H1 (cell line): ENCODE results near the gene CCDC12. TPM values are rescaled to one million over a fixed set of nuclear protein-coding genes. Genes with fewer than 3 reads are reported as not detected.
A peak's percentile ranks its signal among the peaks of the same experiment; 100 is the strongest.

Experiments used
- CTCF ChIA-PET: fragments of 300-600 bp; sonication (Branson Sonifier 250); formaldehyde crosslinking; loops from one replicate; lab custom pipeline; 2021; ENCODE audit not compliant: partially characterized antibody; lab: Charles Lee
- POLR2A ChIA-PET: fragments of 300-600 bp; sonication (Branson Sonifier 250); formaldehyde crosslinking; loops from one replicate; lab custom pipeline; 2021; ENCODE audit warnings: inconsistent platforms; ENCODE audit not compliant: partially characterized antibody; lab: Charles Lee
- DNase-seq, 2 experiments: peaks; one replicate each; pipeline versions ENCODE4 v3.0.0 to v3.0.0-alpha.2; 2010 to 2022; ENCODE audit warnings: low spot score in 2 of 2, low read depth in 1 of 2, mixed read lengths in 1 of 2
- FAIRE-seq: peaks from 2 replicates; lab custom pipeline; 2011; peaks lifted over from hg19 to GRCh38; lab: Jason Lieb, UNC
- H2AFZ ChIP-seq: 2 replicates; pipeline ENCODE4 v1.8.1; 2012; ENCODE audit warnings: low read length, inconsistent platforms
- H2AK5ac ChIP-seq: 2 replicates; pipeline ENCODE4 v1.6.1; 2013; ENCODE audit warnings: low read depth, low read length
- H2BK120ac ChIP-seq: replicated peaks from 2 replicates; pipeline ENCODE3; 2013; ENCODE audit warnings: low read depth, low read length, inconsistent platforms
- H2BK12ac ChIP-seq: 2 replicates; pipeline ENCODE4 v1.6.1; 2013; ENCODE audit warnings: low read depth, low read length
- H2BK15ac ChIP-seq: 2 replicates; pipeline ENCODE4 v1.6.1; 2013; ENCODE audit warnings: low read length
- H2BK20ac ChIP-seq: 2 replicates; pipeline ENCODE4 v1.6.1; 2013; ENCODE audit warnings: low read length
- H2BK5ac ChIP-seq: 2 replicates; pipeline ENCODE4 v1.6.1; 2013; ENCODE audit warnings: low read depth, low read length
- H3K14ac ChIP-seq: 2 replicates; pipeline ENCODE4 v1.6.1; 2013; ENCODE audit warnings: inconsistent platforms; ENCODE audit not compliant: insufficient read length
- H3K18ac ChIP-seq: 2 replicates; pipeline ENCODE4 v1.6.1; 2013; ENCODE audit warnings: low read length; ENCODE audit errors: extremely low read depth
- H3K23ac ChIP-seq: 2 replicates; pipeline ENCODE4 v1.6.1; 2013; ENCODE audit warnings: inconsistent platforms; ENCODE audit not compliant: insufficient read length
- H3K23me2 ChIP-seq: 2 replicates; pipeline ENCODE4 v1.6.1; 2013; ENCODE audit warnings: low read depth, low read length
- H3K27ac ChIP-seq: 2 replicates; pipeline ENCODE4 v1.6.1; 2011; ENCODE audit warnings: low read depth, low read length, inconsistent platforms
- H3K27me3 ChIP-seq, 4 experiments: replicated peaks in 1 of 4; 1 replicate in 1 of 4; 2 replicates in 3 of 4; pipeline versions ENCODE4 v1.6.1 to v1.8.1; 2011 to 2013; ENCODE audit warnings: low read length in 3 of 4, mild to moderate bottlenecking in 3 of 4, inconsistent platforms in 2 of 4, mixed read lengths in 2 of 4, moderate library complexity in 1 of 4; ENCODE audit not compliant: control insufficient read depth in 3 of 4, insufficient read depth in 3 of 4; ENCODE audit errors: extremely low read depth in 1 of 4
- H3K36me3 ChIP-seq, 4 experiments: 2 replicates each; pipeline versions ENCODE4 v1.6.1 to v1.8.1; 2011 to 2013; ENCODE audit warnings: mild to moderate bottlenecking in 4 of 4, low read length in 3 of 4, moderate library complexity in 2 of 4, control low read depth in 1 of 4, inconsistent platforms in 1 of 4; ENCODE audit not compliant: insufficient read depth in 4 of 4, control insufficient read depth in 2 of 4
- H3K4ac ChIP-seq: replicated peaks from 2 replicates; pipeline ENCODE3; 2013; ENCODE audit warnings: low read length, low read depth, mixed read lengths, inconsistent platforms; ENCODE audit not compliant: insufficient read length
- H3K4me1 ChIP-seq, 4 experiments: replicated peaks in 1 of 4; 1 replicate in 1 of 4; 2 replicates in 3 of 4; pipeline versions ENCODE4 v1.6.1 to v1.8.1; 2011 to 2013; ENCODE audit warnings: low read length in 3 of 4, inconsistent platforms in 2 of 4, mixed read lengths in 1 of 4; ENCODE audit not compliant: insufficient read depth in 4 of 4, control insufficient read depth in 3 of 4
- H3K4me2 ChIP-seq, 2 experiments: 2 replicates each; pipeline versions ENCODE4 v1.6.1 to v1.8.1; 2011 to 2013; ENCODE audit warnings: low read depth in 2 of 2, low read length in 2 of 2, control low read depth in 1 of 2, inconsistent platforms in 1 of 2, mild to moderate bottlenecking in 1 of 2; ENCODE audit not compliant: insufficient read depth in 1 of 2
- H3K4me3 ChIP-seq, 4 experiments: fragments of 200-600, 300-600 bp in 1 of 4; sonication (generic), shearing (Covaris generic), sonication (Bioruptor Twin) in 1 of 4; 2 replicates each; pipeline versions ENCODE4 v1.5.1 to v1.8.1; 2011 to 2016; ENCODE audit warnings: low read length in 4 of 4, low read depth in 3 of 4, control low read depth in 2 of 4, inconsistent platforms in 2 of 4, mild to moderate bottlenecking in 2 of 4, mixed read lengths in 1 of 4, moderate library complexity in 1 of 4; ENCODE audit not compliant: insufficient read depth in 2 of 4; ENCODE audit errors: extremely low read depth in 1 of 4
- H3K56ac ChIP-seq: replicated peaks from 2 replicates; pipeline ENCODE3; 2013; ENCODE audit warnings: low read depth, mild to moderate bottlenecking, mixed read lengths, low read length, inconsistent platforms; ENCODE audit not compliant: insufficient read length
- H3K79me1 ChIP-seq: 2 replicates; pipeline ENCODE4 v1.6.1; 2013; ENCODE audit warnings: low read depth, low read length, control low read depth
- H3K79me2 ChIP-seq, 2 experiments: 2 replicates each; pipeline versions ENCODE4 v1.6.1 to v1.8.1; 2012 to 2013; ENCODE audit warnings: low read length in 2 of 2, mild to moderate bottlenecking in 2 of 2, inconsistent platforms in 1 of 2; ENCODE audit not compliant: insufficient read depth in 2 of 2, control insufficient read depth in 1 of 2
- H3K9ac ChIP-seq, 4 experiments: replicated peaks in 1 of 4; 1 replicate in 1 of 4; 2 replicates in 3 of 4; pipeline versions ENCODE4 v1.6.1 to v1.8.1; 2011 to 2013; ENCODE audit warnings: low read depth in 3 of 4, low read length in 3 of 4, control low read depth in 2 of 4, mild to moderate bottlenecking in 2 of 4, moderate library complexity in 2 of 4, inconsistent platforms in 1 of 4; ENCODE audit errors: extremely low read depth in 1 of 4
- H3K9me3 ChIP-seq, 2 experiments: 2 replicates each; pipeline versions ENCODE4 v1.6.1 to v1.8.1; 2012 to 2013; ENCODE audit warnings: mild to moderate bottlenecking in 2 of 2, moderate library complexity in 2 of 2, control low read depth in 1 of 2, inconsistent platforms in 1 of 2, low read depth in 1 of 2, low read length in 1 of 2, mixed read lengths in 1 of 2; ENCODE audit not compliant: insufficient read depth in 2 of 2
- H4K20me1 ChIP-seq, 2 experiments: replicated peaks in 1 of 2; 2 replicates each; pipeline versions ENCODE3 to v1.8.1; 2011 to 2013; ENCODE audit warnings: inconsistent platforms in 2 of 2, low read length in 2 of 2, mild to moderate bottlenecking in 1 of 2; ENCODE audit not compliant: insufficient read depth in 2 of 2, control insufficient read depth in 1 of 2
- H4K5ac ChIP-seq: 2 replicates; pipeline ENCODE4 v1.6.1; 2013; ENCODE audit warnings: low read length, low read depth, mixed read lengths, inconsistent platforms; ENCODE audit not compliant: insufficient read length
- H4K8ac ChIP-seq: 2 replicates; pipeline ENCODE4 v1.8.0; 2013; ENCODE audit warnings: mild to moderate bottlenecking, moderate library complexity, low read length, inconsistent platforms; ENCODE audit not compliant: insufficient read depth; ENCODE audit errors: extremely low read depth
- H4K91ac ChIP-seq: replicated peaks from 2 replicates; pipeline ENCODE3; 2013; ENCODE audit warnings: low read length, mixed read lengths, inconsistent platforms; ENCODE audit not compliant: insufficient read length
- KDM5A ChIP-seq: fragments of 200-600 bp; IDR thresholded peaks from 2 replicates; pipeline ENCODE4 v1.7.1; 2012; ENCODE audit warnings: mild to moderate bottlenecking, low read length, inconsistent platforms, mixed read lengths
- MAX ChIP-seq: IDR thresholded peaks from 2 replicates; pipeline ENCODE4 v1.6.1; 2012; ENCODE audit warnings: inconsistent platforms
- SP4 ChIP-seq: IDR thresholded peaks from 2 replicates; pipeline ENCODE4 v1.6.1; 2012; ENCODE audit warnings: low read length, inconsistent platforms
- ZNF274 ChIP-seq: IDR thresholded peaks from 2 replicates; pipeline ENCODE4 v1.7.0; 2012; ENCODE audit warnings: low read length, borderline replicate concordance; ENCODE audit errors: extremely low read depth
- WGBS, 2 experiments: shearing (Covaris generic) in 1 of 2; methylation state at CpG; one replicate each; pipeline versions ENCODE4 v1.1.6 to v1.1.7; 2013 to 2015; ENCODE audit warnings: low lambda C conversion rate in 2 of 2, mixed read lengths in 2 of 2, inconsistent platforms in 1 of 2, low coverage in 1 of 2, missing lambda C conversion rate in 1 of 2; ENCODE audit not compliant: insufficient replicate concordance in 2 of 2, insufficient coverage in 1 of 2, insufficient read length in 1 of 2; ENCODE audit errors: extremely low coverage in 1 of 2, missing lambda C conversion rate in 1 of 2; 5-methylcytosine and 5-hydroxymethylcytosine counted together
- polyA plus RNA-seq, 7 experiments: library from polyadenylated mRNA; depleted of rRNA in 3 of 7; stranded (reverse) in 5 of 7; unstranded in 2 of 7; fragments of >200 nt in 5 of 7; fragments of 200-250 nt in 2 of 7; gene quantifications; 1 replicate in 5 of 7; 2 replicates in 1 of 7; 4 replicates in 1 of 7; pipeline versions ENCODE4 v1.2.1 to v1.2.3, GENCODE V29; 2011 to 2013; ENCODE audit warnings: missing spikeins in 2 of 7, mixed read lengths in 2 of 7
- total RNA-seq: library from RNA; stranded (reverse); fragmentation: NEBNext Ultra II Directional; extraction: Animal tissue kit (Norgen Biotek cat#: 25700); gene quantifications from 2 replicates; pipeline ENCODE4 v1.2.1, GENCODE V29; 2021

Gene CCDC12
- total and polyA plus RNA-seq, 2 of the 8 experiments (the other 6 are each of a cell fraction or from before 2014, with no cell fraction given) = 29.5 to 41.3 TPM

- Histone ChIP-seq H3K23me2 (no peaks in the 10 kb centered on the region), H3K36me3 (peaks cover 5 to 28% (median 24%) of the 10 kb centered on the region in 4 experiments; a peak in 7 of 8 replicates), H2BK12ac (0 out of 2 replicates have a peak overlapping the region, but pooled peaks have one; percentile 17), H3K79me2 (no peaks in the 10 kb centered on the region), H3K4me3 (no peak overlapping the region), H3K27ac (no peak overlapping the region), H2AFZ (no peak overlapping the region), H4K5ac (no peak overlapping the region), H3K4ac (no peak overlapping the region), H4K91ac (no peak overlapping the region), H2BK15ac (no peak overlapping the region), H4K8ac (peak overlapping the region; percentile 46; the same call in 1 of the 2 replicates), H2BK5ac (no peak overlapping the region), H3K9ac (no peak overlapping the region), H2AK5ac (no peak overlapping the region), H3K4me1 (peaks cover 0 to 3% (median 1%) of the 10 kb centered on the region in 4 experiments; a peak in 3 of 7 replicates), H3K18ac (no peak overlapping the region), H2BK20ac (no peak overlapping the region), H3K27me3 (no peaks in the 10 kb centered on the region), H3K9me3 (no peaks in the 10 kb centered on the region), H3K14ac (no peak overlapping the region), H4K20me1 (peaks cover 3 to 23% of the 10 kb centered on the region in 2 experiments), H3K79me1 (no peaks in the 10 kb centered on the region), H3K23ac (no peak overlapping the region), H3K4me2 (no peak overlapping the region), H3K56ac (no peak overlapping the region), H2BK120ac (no peak overlapping the region)
- POLR2A ChIA-PET = interaction anchor here (0.6 to 1.2 kb wide), 2 partner anchors 10 to 18 kb away, joined by 3 read pairs; no protein-coding TSS in a partner anchor
- CTCF ChIA-PET = interaction anchor here (0.7 to 14.2 kb wide), 13 partner anchors 10 to 366 kb away, joined by 3 to 130 read pairs (median 3); partner anchors contain the start of genes CCDC12 and NBEAL2
- WGBS, 2 experiments = 85% methylated on average over 10 of the region's 10 CpGs; no CpG with 5 or more reads in 1 of the 2 experiments
- FAIRE-seq (no peak), DNase-seq (no peak)
- TF ChIP-seq SP4 = no peak
- TF ChIP-seq ZNF274 = no peak
- TF ChIP-seq MAX = no peak
- no peak for TF ChIP-seq KDM5A
Measured at GRCh38 chr3:47003056-47003410, 26.5 kb upstream of the CCDC12 start.
